Measurements from ENCODE around the gene PDGFC.

DNA sequence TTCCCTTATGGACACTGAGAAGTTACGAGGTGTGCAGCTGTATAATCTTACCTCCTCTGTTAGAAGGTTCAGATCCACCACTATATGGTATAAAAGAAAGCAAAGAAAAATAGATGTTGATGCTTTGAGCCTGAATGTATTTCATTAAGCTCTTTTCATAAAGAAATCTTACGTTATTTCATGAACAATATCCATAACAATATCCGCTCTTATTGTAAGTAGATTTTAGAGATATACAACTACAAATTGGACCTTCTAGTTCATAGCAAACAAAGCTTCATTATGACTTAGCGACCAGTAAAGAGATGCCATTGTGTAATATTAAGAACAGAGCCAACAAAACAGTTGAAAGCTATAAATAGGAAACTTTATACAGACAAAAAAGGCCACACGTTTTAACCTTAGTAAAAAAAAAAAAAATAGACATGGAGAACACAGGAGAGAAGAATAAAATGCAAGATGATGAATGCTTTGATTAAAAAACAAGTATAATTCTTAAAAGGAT is 203.6 kb downstream of the PDGFC start:
- TF ChIP-seq, protein P1, sequence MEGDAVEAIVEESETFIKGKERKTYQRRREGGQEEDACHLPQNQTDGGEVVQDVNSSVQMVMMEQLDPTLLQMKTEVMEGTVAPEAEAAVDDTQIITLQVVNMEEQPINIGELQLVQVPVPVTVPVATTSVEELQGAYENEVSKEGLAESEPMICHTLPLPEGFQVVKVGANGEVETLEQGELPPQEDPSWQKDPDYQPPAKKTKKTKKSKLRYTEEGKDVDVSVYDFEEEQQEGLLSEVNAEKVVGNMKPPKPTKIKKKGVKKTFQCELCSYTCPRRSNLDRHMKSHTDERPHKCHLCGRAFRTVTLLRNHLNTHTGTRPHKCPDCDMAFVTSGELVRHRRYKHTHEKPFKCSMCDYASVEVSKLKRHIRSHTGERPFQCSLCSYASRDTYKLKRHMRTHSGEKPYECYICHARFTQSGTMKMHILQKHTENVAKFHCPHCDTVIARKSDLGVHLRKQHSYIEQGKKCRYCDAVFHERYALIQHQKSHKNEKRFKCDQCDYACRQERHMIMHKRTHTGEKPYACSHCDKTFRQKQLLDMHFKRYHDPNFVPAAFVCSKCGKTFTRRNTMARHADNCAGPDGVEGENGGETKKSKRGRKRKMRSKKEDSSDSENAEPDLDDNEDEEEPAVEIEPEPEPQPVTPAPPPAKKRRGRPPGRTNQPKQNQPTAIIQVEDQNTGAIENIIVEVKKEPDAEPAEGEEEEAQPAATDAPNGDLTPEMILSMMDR (IDR thresholded peaks at IDR 0.05; ENCODE audit: control extremely low read depth in 1 of 3, insufficient read depth in 1 of 3, low read depth in 1 of 3, low read length in 3 of 3): no peak
- TF ChIP-seq POLR2A (IDR thresholded peaks at IDR 0.05; ENCODE audit: control extremely low read depth in 1 of 2, low read depth in 2 of 2, low read length in 2 of 2): no peak
- TF ChIP-seq POLR2AphosphoS5 (IDR thresholded peaks at IDR 0.05; ENCODE audit: low read depth, low read length): no peak
- no peak for TF ChIP-seq TEAD4 (IDR thresholded peaks at IDR 0.05; ENCODE audit: low read depth, low read length)
- no peak for TF ChIP-seq CHD1 (IDR thresholded peaks at IDR 0.05; ENCODE audit: low read depth, low read length)
- no peak for TF ChIP-seq MAFK (IDR thresholded peaks at IDR 0.05; ENCODE audit: low read depth, low read length)
